ENCODE measurements around the gene PHF2.

Gene PHF2

GRCh38 chr9:93603906-93604326 is 27.5 kb downstream of the PHF2 start:
- Histone ChIP-seq H3K79me2 (ENCODE audit: insufficient read depth, low read depth) (no peaks in the 10 kb centered on the region), H3K9ac (no peak overlapping the region), H3K27ac (no peak overlapping the region), H3K4me3 (IDR thresholded peaks at IDR 0.05; ENCODE audit: insufficient read depth, low read depth, low read length) (no peak overlapping the region), H4K20me1 (ENCODE audit: insufficient read depth) (no peaks in the 10 kb centered on the region), H3K27me3 (ENCODE audit: insufficient read depth, low read depth) (no peaks in the 10 kb centered on the region), H2AFZ (ENCODE audit: low read depth) (no peak overlapping the region), H3K4me1 (ENCODE audit: low read depth, poor library complexity, severe bottlenecking) (peaks cover 2% of the 10 kb centered on the region), H3K4me2 (no peak overlapping the region), H3K36me3 (ENCODE audit: insufficient read depth) (no peaks in the 10 kb centered on the region)
- TF ChIP-seq CTCF (conservative IDR thresholded peaks at IDR 0.05; ENCODE audit: low read depth, low read length): no peak

GRCh38 chr9:93606187-93606586 is 29.8 kb downstream of the PHF2 start:
- no peak overlapping the region for H2AFZ ChIP-seq (ENCODE audit: low read depth)
- no peaks in the 10 kb centered on the region for H3K36me3 ChIP-seq (ENCODE audit: insufficient read depth)
- H3K4me1 ChIP-seq (ENCODE audit: low read depth, poor library complexity, severe bottlenecking): no peaks in the 10 kb centered on the region
- H4K20me1 ChIP-seq (ENCODE audit: insufficient read depth): no peaks in the 10 kb centered on the region
- H3K27me3 ChIP-seq (ENCODE audit: insufficient read depth, low read depth): no peaks in the 10 kb centered on the region
- H3K4me2 ChIP-seq: no peak overlapping the region
- 0 out of 2 replicates have a peak, but pooled peaks cover 7% of the 10 kb centered on the region for H3K79me2 ChIP-seq (ENCODE audit: insufficient read depth, low read depth)
- H3K27ac ChIP-seq: no peak overlapping the region
- H3K9ac ChIP-seq: no peak overlapping the region
- no peak overlapping the region for H3K4me3 ChIP-seq (IDR thresholded peaks at IDR 0.05; ENCODE audit: insufficient read depth, low read depth, low read length)
- TF ChIP-seq CTCF (conservative IDR thresholded peaks at IDR 0.05; ENCODE audit: low read depth, low read length): no peak

- H3K9ac ChIP-seq: no peak overlapping the region
- H3K4me2 ChIP-seq: no peak overlapping the region
- H3K4me1 ChIP-seq (ENCODE audit: low read depth, poor library complexity, severe bottlenecking): no peaks in the 10 kb centered on the region
- H3K27ac ChIP-seq: no peak overlapping the region
- TF ChIP-seq CTCF (conservative IDR thresholded peaks at IDR 0.05; ENCODE audit: low read depth, low read length): no peak
- H3K36me3 ChIP-seq (ENCODE audit: insufficient read depth): no peaks in the 10 kb centered on the region
- H4K20me1 ChIP-seq (ENCODE audit: insufficient read depth): no peaks in the 10 kb centered on the region
- H2AFZ ChIP-seq (ENCODE audit: low read depth): no peak overlapping the region
- 0 out of 2 replicates have a peak, but pooled peaks cover 7% of the 10 kb centered on the region for H3K79me2 ChIP-seq (ENCODE audit: insufficient read depth, low read depth)
- H3K4me3 ChIP-seq (IDR thresholded peaks at IDR 0.05; ENCODE audit: insufficient read depth, low read depth, low read length): no peak overlapping the region
- no peaks in the 10 kb centered on the region for H3K27me3 ChIP-seq (ENCODE audit: insufficient read depth, low read depth)
These were observed 33.8 kb downstream of the PHF2 start for GRCh38 chr9:93610206-93610605.

GRCh38 chr9:93612052-93612795 is 35.8 kb downstream of the PHF2 start:
- Histone ChIP-seq H3K4me2 (no peak overlapping the region), H3K4me3 (IDR thresholded peaks at IDR 0.05; ENCODE audit: insufficient read depth, low read depth, low read length) (no peak overlapping the region), H3K27me3 (ENCODE audit: insufficient read depth, low read depth) (no peaks in the 10 kb centered on the region), H3K9ac (no peak overlapping the region), H3K36me3 (ENCODE audit: insufficient read depth) (no peaks in the 10 kb centered on the region), H3K79me2 (ENCODE audit: insufficient read depth, low read depth) (0 out of 2 replicates have a peak, but pooled peaks cover 7% of the 10 kb centered on the region), H3K4me1 (ENCODE audit: low read depth, poor library complexity, severe bottlenecking) (no peaks in the 10 kb centered on the region), H3K27ac (no peak overlapping the region), H4K20me1 (ENCODE audit: insufficient read depth) (no peaks in the 10 kb centered on the region), H2AFZ (ENCODE audit: low read depth) (no peak overlapping the region)
- no peak for TF ChIP-seq CTCF (conservative IDR thresholded peaks at IDR 0.05; ENCODE audit: low read depth, low read length)
